Activated T-cell treated with anti-CD3 and anti-CD28 coated beads, Interleukin-2, amount 50 U/mL, for 24 hours (primary cell): ENCODE data around the gene FAXC.

Source experiments
- DNase-seq: peaks from one replicate; pipeline ENCODE4 v3.0.0-alpha.2; 2020
- H3K27ac Mint-ChIP-seq: 2 replicates; pipeline ENCODE4 v1.8.0; 2020; ENCODE audit warnings: mild to moderate bottlenecking, mixed read lengths
- H3K27me3 Mint-ChIP-seq: 2 replicates; pipeline ENCODE4 v1.8.0; 2020; ENCODE audit warnings: mixed read lengths
- H3K36me3 Mint-ChIP-seq: 2 replicates; pipeline ENCODE4 v1.8.0; 2020; ENCODE audit warnings: low read depth, mixed read lengths
- H3K4me1 Mint-ChIP-seq: 2 replicates; pipeline ENCODE4 v1.8.0; 2020; ENCODE audit warnings: low read depth, mixed read lengths
- H3K4me3 Mint-ChIP-seq: 2 replicates; pipeline ENCODE4 v1.8.0; 2020; ENCODE audit warnings: mild to moderate bottlenecking, moderate library complexity, mixed read lengths
- H3K9me3 Mint-ChIP-seq: 2 replicates; pipeline ENCODE4 v1.8.0; 2020; ENCODE audit warnings: mixed read lengths

Gene FAXC

DNA sequence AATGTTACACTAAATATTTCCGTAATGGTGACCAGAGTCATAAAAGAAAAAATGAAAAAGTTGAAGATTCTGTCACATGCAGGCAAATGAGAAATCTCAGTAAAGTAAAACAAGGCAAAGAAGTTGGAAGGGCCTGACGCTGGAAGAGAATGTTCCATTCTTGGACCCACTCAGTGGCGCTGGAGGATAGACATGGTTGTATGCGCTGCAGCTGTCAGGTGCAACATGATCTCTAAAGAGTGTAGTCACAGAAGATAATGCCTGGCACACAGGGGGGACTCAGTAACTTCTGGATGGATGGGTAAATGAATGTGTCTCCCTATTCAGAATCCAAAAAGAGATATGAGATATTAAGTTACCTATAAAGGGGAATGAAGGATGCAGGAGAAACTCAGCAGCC, 116.3 kb downstream of the FAXC start:
- H3K4me3 Mint-ChIP-seq = no peak overlapping the region
- peaks cover 40% of the 10 kb centered on the region for H3K27me3 Mint-ChIP-seq
- no peaks in the 10 kb centered on the region for H3K4me1 Mint-ChIP-seq
- no peaks in the 10 kb centered on the region for H3K9me3 Mint-ChIP-seq
- H3K27ac Mint-ChIP-seq = no peak overlapping the region
- no peaks in the 10 kb centered on the region for H3K36me3 Mint-ChIP-seq
- DNase-seq = no peak

DNA sequence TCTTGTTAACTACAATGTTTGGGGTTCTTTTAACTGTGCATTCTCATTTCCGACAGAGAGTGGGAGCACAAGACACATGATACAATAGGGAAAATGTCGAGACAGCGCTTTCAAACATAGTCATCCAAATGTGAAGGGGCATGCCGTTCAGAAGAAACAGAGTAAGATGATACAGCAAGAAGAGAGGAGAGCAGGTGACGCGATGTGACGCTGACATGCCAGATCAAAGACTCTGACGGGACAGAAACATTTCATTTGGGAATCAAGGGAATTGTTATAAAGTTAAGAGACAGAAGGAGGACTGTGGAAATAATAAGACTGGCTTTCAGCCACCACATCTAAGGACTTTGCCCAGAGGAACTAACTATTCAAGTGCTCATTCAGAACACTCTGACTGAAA, 117.4 kb downstream of the FAXC start:
- H3K9me3 Mint-ChIP-seq = no peaks in the 10 kb centered on the region
- H3K27ac Mint-ChIP-seq = no peak overlapping the region
- no peak overlapping the region for H3K4me3 Mint-ChIP-seq
- DNase-seq = no peak
- H3K36me3 Mint-ChIP-seq = no peaks in the 10 kb centered on the region
- peaks cover 44% of the 10 kb centered on the region for H3K27me3 Mint-ChIP-seq
- no peaks in the 10 kb centered on the region for H3K4me1 Mint-ChIP-seq

DNA sequence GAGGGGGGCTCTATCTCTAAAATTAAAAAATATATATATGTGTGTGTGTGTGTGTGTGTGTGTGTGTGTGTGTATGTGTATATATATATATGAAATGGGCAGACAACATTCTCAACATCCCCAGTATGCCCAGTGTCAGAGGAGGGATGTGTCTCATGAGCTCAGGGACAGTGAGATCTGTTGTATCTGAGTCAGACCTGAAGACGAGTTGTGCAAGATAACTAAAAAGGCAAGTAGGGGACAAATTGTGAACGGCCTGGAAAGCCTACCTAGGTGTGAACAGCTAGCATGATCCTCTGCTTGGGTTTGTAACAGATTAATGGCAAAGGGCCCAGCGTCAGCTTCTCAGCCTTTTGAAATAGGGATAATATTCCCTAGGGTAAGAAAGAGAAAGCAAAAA, 124.3 kb downstream of the FAXC start:
- Mint-ChIP-seq H3K9me3 (no peaks in the 10 kb centered on the region), H3K36me3 (no peaks in the 10 kb centered on the region), H3K4me3 (no peak overlapping the region), H3K27me3 (peaks cover 11% of the 10 kb centered on the region), H3K27ac (no peak overlapping the region), H3K4me1 (no peaks in the 10 kb centered on the region)
- no peak for DNase-seq
